AG04449 (cell line): Measurements from ENCODE around the gene MPP2.
A peak's percentile ranks its signal among the peaks of the same experiment; 100 is the strongest.

Experiments
- CTCF ChIA-PET: fragments of 350-600 bp; formaldehyde crosslinking; extraction: SDS; loops from one replicate; lab custom pipeline; 2021; ENCODE audit warnings: antibody characterized with exemption; lab: Yijun Ruan, JAX
- POLR2A ChIA-PET: fragments of 400-600, 350-600 bp; formaldehyde crosslinking; extraction: SDS; loops from one replicate; lab custom pipeline; 2020; ENCODE audit warnings: antibody characterized with exemption, inconsistent platforms; lab: Yijun Ruan, JAX
- DNase-seq: peaks from one replicate; pipeline ENCODE4 v3.0.0-alpha.2; 2010; ENCODE audit warnings: low read depth, low spot score
- H3K4me3 ChIP-seq: 2 replicates; pipeline ENCODE4 v1.5.1; 2011; ENCODE audit warnings: low read depth, mild to moderate bottlenecking, control low read depth, low read length
- TF ChIP-seq, protein P1 (sequence below): IDR thresholded peaks from one replicate; pipeline ENCODE4 v1.5.1; 2011; ENCODE audit warnings: mild to moderate bottlenecking, moderate library complexity, low read length, control low read depth, inconsistent platforms; ENCODE audit not compliant: insufficient read depth; ENCODE audit errors: missing control alignments

The MPP2 gene

DNA sequence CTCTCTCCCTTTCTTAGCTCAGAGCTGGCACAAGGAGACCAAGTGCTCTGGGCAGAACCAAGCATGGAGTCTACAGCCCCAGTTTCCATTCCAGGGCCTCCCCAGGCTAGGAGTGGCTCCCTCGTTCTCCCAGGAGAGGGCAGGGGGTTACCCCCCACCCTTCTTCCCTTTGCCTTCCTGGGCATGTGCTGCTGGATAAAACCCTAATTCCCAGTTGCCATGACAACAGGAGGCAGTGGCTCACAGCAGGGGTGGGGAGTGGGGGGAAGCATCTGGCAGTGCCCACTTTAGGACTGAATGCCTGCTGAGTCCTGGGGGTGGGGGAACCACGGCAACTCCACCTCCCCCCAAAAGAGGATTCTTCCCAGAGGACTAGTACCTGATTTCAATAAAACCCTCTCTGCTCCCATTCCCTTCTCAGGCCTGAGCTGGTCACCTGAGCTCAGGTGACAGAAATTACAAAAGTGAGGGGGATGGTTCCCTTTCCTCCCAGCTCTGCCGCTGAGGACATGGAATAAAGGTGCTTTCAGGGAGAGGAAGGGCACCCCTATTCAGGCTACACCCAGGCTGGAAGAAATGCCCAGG lies 1.8 kb downstream of the MPP2 start:
- DNase-seq: no peak

DNA sequence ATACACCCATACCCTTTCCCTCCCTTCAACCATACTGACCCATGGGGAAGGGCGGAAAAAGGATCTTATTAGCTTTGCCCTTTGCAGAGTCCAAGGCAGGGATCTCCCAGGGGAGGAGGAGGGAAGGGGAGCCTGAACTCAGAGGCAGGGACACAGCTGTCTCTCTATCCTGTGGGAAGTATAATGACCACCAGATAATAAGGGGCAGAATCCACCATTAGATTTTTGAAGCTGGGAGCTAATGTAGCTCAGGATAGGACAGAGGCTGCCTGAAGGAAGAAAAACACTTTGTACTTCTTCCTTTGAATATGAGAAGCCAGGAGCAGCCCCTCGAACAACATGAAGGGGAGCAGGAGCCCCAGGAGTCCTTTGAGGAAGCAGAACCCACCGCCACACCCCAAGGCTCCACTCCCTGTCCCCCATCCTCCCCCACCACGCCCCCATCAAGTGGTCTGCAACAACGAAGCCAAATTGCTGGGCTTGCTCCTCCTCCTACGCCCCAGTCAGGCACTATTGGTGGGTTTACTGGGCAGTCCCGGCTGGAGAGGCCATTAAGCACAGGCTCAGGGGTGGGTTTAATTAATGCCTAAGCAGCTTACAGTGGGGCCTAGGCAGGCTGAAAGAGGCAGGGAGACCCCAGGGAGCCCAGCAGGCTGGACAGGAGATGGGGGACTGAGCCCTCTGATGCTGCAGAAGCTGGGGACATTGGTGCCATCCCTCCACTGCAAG lies 5.3 kb downstream of the MPP2 start:
- TF ChIP-seq, protein P1, sequence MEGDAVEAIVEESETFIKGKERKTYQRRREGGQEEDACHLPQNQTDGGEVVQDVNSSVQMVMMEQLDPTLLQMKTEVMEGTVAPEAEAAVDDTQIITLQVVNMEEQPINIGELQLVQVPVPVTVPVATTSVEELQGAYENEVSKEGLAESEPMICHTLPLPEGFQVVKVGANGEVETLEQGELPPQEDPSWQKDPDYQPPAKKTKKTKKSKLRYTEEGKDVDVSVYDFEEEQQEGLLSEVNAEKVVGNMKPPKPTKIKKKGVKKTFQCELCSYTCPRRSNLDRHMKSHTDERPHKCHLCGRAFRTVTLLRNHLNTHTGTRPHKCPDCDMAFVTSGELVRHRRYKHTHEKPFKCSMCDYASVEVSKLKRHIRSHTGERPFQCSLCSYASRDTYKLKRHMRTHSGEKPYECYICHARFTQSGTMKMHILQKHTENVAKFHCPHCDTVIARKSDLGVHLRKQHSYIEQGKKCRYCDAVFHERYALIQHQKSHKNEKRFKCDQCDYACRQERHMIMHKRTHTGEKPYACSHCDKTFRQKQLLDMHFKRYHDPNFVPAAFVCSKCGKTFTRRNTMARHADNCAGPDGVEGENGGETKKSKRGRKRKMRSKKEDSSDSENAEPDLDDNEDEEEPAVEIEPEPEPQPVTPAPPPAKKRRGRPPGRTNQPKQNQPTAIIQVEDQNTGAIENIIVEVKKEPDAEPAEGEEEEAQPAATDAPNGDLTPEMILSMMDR: no peak
- CTCF ChIA-PET: interaction anchor here (3.8 to 9.5 kb wide), 2 partner anchors 8 to 23 kb away, joined by 34 to 99 read pairs; no protein-coding TSS in a partner anchor
- POLR2A ChIA-PET: no interaction called here
- no peak overlapping the region for H3K4me3 ChIP-seq
- DNase-seq: no peak

More for the DNA sequence above, 1.8 kb downstream of the MPP2 start:
- TF ChIP-seq, protein P1: no peak
- CTCF ChIA-PET: interaction anchor here (1.0 to 5.5 kb wide), 4 partner anchors 9 to 77 kb away, joined by 3 to 40 read pairs (median 4); no protein-coding TSS in a partner anchor
- H3K4me3 ChIP-seq: no peak overlapping the region; the same call in 1 of the 2 replicates
- POLR2A ChIA-PET: no interaction called here

DNA sequence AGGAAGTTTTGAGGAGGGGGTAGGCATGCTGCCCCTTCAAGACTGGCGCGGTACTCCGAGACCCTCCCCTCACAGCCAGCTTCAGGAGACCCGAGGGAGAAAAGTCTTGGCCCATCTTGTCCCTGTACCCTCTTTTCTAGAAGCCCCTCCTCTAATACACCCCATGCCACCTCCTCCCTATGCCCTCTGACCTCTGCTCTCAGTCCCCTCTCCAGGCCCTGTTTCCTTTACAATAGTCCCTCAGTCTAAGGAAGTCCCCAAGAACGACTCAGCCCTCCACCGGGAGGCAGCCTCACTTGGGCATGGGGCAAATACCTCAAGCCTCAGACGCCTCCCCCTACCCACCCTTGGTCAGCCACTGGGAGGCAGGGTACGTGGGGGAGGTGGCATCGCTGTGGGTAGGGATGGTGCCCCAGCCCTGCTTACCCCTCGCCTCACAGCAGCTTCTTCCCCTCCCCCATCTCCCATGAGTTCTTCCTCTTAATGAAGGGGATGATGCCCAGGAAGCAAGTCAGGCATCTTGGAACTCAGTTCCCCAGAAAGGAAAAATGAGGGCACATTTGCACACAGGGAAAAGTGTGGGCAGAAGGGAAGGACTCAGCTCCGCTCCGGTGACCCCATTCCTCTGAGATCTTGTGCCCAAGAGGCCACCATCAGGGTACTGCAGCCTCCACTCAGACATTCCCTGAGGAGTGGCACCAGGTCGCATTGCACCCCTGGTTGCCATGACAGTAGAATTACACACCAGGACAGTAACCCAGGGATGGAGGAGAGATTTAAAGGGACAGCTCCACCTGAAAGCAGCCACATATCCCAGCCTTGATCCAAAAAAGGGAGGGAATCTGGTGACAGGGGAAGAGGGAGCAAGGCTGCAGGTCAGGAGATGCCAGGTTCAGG lies 6.2 kb downstream of the MPP2 start:
- TF ChIP-seq, protein P1: no peak
- peak overlapping the region; percentile 62 for H3K4me3 ChIP-seq
- CTCF ChIA-PET: interaction anchor here (0.8 to 9.5 kb wide), 3 partner anchors 9 to 22 kb away, joined by 3 to 99 read pairs (median 34); no protein-coding TSS in a partner anchor
- POLR2A ChIA-PET: no interaction called here
- no peak for DNase-seq

DNA sequence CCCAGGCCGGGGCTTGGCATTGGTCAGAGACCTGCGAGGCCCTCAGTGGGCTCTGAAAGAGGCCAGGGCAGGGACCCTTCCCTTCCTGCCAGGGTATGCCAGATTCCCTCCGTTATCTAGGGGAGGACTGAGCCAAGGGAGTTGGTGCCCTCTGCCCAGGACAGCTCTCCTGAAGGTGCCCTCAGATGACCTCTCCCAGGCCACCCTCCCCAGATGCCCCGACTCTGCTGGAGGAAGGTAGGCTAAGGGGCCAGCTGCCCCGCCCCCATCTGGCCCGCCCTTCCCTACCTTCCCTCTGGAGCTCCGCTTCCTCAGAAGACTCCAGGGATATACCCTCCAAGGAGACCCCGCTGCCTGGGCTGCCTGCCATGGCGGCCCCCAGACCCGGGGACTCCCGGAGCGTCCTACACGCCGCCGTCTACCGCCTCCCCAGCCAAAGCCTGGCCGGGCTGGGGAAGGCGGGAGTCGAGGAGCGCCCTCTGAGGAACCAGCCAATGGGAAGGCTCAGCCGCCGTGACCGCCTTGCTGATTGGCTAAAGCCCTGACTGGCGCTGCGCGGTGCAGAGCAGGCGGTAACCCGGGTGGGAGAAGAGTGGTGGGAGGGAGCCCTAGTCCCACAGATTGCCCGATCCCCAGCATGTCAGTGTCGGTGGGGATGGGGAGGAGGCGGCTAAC lies 7.0 kb downstream of the MPP2 start:
- DNase-seq: no peak
- POLR2A ChIA-PET: no interaction called here
- CTCF ChIA-PET: interaction anchor here (3.8 to 9.5 kb wide), 2 partner anchors 10 to 21 kb away, joined by 34 to 99 read pairs; no protein-coding TSS in a partner anchor
- TF ChIP-seq, protein P1: no peak
- H3K4me3 ChIP-seq: peak overlapping the region; percentile 62

DNA sequence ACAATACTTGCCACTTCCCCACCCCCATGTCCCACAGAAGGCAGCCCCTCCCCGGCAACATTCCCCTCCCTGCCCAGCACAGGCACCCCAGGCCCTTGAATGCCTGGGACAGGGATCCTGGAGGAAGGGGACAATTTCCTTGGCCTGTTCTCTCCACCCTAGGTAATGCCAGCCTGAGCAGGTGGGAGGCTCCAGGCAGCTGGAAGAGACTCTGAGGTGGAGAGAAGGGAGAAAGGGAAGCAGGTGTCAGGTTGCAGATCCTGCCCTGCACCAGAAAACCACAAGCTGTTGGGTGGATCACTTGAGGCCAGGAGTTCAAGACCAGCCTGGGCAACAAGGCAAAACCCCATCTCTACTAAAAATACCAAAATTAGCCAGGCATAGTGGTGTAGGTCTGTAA lies 8.9 kb downstream of the MPP2 start:
- TF ChIP-seq, protein P1: no peak
- DNase-seq: no peak
- H3K4me3 ChIP-seq: no peak overlapping the region
- POLR2A ChIA-PET: no interaction called here
- CTCF ChIA-PET: interaction anchor here (1.0 to 9.5 kb wide), 4 partner anchors 10 to 52 kb away, joined by 3 to 99 read pairs (median 8); partner anchors contain the start of genes CD300LG and MPP2
